Measurements from ENCODE around the gene BSND.

DNA sequence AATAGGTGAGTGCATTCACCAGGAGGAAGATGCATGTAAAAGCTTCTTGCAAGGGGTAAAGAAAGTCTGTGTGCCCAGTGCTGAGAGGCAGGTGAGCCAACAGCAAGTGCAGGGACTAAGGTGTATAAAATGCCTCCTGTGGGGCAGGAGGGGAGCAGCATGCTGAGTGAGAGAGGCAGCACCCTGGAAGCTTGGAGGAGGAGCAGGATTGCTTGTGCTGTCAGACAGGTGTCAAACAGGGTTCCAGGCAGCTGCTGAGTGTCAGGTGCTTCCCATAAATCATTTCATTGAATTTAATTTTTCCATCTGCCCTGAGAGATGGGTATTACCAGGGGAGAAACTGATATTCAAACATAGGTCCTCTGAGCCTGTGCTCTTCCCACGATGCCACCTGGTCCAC lies 13.9 kb downstream of the BSND start:
- no peak for TF ChIP-seq POLR2AphosphoS5 (IDR thresholded peaks at IDR 0.05; ENCODE audit: borderline replicate concordance, low read depth, low read length)
- TF ChIP-seq EZH2 (IDR thresholded peaks at IDR 0.05) = no peak
- TF ChIP-seq FOXP2 (optimal IDR thresholded peaks at IDR 0.05; ENCODE audit: control extremely low read depth, extremely low read length, insufficient read depth) = no peak
